GM12891 (cell line): ENCODE data around the gene DHX58.

ENCODE experiments used
- POLR2A ChIP-seq: IDR thresholded peaks from 2 replicates; pipeline ENCODE4 v1.6.1; 2011; ENCODE audit warnings: low read depth, low read length, control low read depth
- POLR2AphosphoS5 ChIP-seq: IDR thresholded peaks from 2 replicates; pipeline ENCODE4 v1.6.1; 2011; ENCODE audit warnings: low read depth, low read length, control low read depth
- POU2F2 ChIP-seq: IDR thresholded peaks from 2 replicates; pipeline ENCODE4 v1.6.1; 2011; ENCODE audit warnings: low read depth, mild to moderate bottlenecking, control low read depth, low read length, moderate library complexity
- TAF1 ChIP-seq: IDR thresholded peaks from 2 replicates; pipeline ENCODE4 v1.6.1; 2011; ENCODE audit warnings: low read depth, low read length, control low read depth

GRCh38 chr17:42131232-42131631 lies 18.7 kb upstream of the DHX58 start:
- no peak for TF ChIP-seq POLR2A
- no peak for TF ChIP-seq TAF1
- no peak for TF ChIP-seq POU2F2
- no peak for TF ChIP-seq POLR2AphosphoS5
